ENCODE results near the gene MAD2L2.

MAD2L2 gene

DNA sequence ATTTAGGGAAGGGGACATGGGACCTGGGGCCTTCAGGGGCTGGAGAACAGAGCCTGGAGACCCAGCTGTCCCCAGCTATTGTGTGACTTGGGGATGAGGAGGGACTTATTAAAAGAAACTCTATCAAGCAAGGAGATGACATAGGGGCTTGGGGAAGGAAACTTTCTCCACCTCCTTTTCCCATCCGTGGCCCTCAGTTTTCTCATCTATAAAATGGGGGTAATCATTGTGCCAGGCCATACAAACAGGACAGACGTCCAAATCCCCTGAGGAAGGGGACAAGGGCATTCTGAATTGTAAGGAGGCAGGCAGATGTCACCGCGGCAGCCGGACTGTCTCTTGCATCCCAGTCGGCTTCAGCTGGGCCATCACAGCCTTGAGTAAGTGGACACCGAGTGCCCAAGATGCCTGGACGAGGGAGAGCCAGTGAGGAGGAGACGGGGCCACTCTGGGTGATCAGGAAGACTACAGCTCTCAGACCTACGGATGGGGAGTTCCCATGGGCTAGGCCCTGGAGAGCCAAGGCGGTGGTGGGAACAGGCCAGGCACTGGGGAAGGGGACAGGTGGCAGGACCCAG lies 28.7 kb downstream of the MAD2L2 start:
- DNase-seq = no peak

DNA sequence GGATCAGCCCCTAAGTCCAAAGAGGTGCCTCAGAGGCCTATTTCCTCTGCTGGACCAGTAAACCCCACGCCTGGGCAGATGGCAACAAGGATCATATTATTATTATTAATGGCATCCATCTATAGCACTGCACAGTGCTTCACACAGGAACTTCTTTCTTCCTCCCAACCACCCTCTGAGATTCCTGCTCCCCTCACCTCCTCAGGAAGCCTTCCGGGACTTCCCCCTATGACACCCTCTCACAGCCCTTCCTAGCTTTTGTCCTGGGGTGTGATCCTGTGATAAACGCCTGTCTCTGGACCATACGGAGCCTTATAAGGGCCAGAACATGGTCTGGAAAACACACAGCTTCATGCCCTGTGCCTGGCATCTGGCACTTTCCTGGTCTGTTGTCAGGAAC lies 29.9 kb downstream of the MAD2L2 start:
- DNase-seq = no peak

DNA sequence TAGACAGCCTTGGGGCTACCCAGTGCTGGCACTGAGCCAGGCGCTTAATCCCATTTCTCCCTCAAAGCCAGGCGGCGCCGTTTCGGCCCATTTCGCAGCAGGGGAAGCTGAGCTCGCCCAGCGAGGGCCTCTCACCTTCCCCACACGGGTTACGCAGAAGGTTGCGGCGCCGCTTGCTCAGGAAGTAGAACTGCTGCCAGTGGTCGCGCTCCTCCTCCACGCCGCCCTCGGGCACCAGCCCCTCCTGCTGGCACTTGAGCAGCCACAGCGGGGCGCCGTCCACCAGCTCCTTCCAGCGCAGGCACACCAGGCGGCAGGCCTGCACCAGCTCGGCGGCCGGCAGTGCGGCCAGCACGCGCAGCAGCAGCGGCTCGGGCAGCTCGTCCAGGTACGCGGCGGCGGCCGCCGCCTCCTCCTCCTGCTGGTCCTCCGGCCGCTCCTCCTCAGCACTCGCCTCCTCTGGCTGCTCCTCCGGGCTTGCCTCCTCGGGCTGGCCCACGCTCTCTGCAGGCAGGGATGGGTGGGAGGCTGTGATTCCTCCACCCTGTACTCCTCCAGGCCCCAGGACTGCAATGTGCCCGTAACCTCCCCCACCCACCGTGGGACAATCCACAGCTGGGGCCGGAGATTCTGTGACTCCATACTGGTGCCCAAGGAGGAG lies 30.5 kb downstream of the MAD2L2 start:
- peak; percentile 90 for DNase-seq

DNA sequence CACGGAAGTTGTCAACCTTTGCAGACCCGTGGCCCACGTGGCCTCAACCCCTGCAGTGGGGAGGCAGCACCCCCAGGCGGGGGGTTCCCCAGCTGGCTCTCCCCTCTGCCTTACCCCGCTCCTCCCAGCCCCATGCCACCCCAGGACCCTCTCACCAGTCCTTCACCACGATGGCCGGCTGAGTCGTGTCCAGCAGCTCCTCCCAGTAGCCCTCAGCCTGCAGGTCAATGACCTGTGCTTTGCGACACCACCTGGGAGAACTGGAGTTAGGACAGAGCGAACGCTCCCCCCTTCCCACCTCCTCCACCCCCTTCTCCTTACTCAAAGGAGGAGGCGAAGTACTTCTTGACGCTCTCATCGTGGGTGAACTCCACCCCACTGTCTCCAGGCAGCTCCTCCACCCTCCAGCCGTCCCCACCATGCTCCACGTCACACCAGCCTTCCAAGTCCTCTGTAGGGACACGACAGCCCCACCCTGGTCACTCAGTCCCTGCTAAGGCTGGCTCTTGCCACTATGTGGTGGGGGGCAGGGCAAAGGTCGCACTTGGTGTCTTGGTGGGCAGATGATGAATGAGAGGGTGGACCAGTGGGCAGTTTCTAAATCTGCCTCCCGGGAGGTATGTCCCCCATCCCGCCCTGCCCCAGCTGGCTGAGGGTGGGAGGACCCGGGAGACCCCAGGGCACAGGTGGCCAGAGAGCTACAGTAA lies 31.2 kb downstream of the MAD2L2 start:
- DNase-seq = no peak

DNA sequence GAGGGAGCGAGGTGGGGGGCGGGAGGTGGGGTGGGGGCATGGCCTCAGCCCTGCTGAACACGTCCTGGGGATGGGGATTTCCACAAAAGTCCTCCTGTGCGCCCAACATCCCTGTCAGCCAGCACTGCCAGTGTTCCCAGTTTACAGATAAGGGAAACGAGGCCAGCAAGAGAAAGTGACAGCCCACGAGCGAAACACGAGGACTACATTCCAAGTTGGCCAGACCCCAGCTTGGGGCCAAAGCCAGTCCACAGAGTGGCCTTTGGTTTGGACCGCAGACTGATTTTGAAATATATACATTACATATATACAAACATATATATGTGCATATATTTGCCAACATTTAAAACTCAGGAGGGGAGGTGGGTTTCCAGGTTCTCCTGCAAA lies 31.7 kb downstream of the MAD2L2 start:
- DNase-seq = no peak

DNA sequence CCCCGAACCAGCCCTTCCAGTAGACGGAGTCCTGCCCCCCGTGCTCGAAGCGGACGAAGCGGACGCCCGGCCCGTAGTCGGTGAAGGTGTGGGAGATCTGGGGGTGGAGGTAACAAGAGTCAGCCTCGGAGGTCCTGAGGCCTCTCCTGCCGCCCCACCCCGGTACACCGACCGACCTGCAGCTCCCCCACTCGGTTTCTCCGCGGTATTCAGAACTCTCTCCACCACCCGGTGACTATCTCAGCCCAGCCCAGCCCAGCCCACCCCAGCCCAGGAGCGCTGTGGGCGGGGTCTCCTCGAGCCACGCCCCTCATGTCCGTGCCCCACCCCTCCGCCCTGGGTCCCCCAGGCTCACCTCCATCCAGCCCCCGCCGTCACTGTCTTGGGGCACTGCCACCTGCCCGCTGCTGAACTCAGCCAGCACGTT lies 32.2 kb downstream of the MAD2L2 start:
- DNase-seq = peak; percentile 74

DNA sequence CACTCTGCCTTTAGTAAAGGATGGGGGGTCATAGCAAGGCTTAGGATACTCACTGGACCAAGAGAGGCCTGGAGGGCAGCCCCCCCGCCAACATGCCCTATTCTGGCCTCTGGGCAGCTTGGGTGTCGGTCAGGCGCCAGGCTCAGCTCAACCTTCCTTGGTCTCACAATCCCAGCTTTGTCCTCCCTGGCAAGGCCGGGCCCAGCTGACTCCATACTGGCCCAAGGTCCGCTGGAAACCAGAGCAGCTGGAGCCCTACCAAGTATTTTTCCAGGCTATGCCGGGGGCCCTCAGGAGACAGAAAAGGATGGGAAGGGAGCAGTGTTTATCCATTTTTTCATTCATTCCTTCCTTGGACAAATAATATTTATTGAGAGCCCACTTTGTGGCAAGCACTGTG lies 32.9 kb downstream of the MAD2L2 start:
- DNase-seq = no peak

DNA sequence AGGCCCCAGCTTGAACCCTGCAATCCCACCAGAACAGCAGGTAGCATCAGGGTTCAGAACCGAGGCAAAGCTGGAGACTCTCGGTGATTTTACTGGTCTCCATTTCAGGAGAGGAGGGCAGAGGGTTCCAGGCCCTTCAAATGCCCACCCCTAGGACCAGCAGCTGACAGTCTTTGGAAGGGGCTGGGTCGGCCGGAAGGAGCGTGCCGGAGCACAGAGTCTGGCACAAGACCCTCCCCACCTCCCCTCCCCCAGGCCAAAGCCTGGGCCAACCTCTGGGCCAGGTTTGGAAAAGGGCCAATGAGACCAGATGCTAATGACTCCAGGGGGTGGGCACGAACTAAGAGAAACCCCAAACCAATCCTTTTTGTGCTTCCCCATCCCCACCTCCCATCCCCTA lies 33.6 kb downstream of the MAD2L2 start:
- no peak for DNase-seq

DNA sequence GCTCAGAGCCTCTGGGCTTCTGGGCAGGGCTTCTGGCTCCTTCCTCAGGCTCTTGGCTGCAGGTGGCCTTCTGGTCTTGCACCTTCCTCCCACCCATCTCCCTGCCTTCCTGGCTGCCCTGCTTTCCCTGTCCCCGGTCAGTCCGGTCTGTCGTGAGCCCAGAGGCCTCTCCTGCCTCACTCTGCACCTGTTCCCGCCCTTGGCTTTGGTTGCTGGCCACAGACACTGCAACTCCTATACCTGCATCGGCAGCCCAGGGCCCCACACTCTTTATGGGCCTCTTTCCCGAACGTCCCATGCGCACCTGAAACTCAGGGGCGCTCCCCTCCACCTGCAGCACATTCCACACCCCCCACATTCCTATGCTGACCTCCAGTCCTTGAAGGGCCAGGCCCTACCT lies 34.6 kb downstream of the MAD2L2 start:
- DNase-seq = no peak

DNA sequence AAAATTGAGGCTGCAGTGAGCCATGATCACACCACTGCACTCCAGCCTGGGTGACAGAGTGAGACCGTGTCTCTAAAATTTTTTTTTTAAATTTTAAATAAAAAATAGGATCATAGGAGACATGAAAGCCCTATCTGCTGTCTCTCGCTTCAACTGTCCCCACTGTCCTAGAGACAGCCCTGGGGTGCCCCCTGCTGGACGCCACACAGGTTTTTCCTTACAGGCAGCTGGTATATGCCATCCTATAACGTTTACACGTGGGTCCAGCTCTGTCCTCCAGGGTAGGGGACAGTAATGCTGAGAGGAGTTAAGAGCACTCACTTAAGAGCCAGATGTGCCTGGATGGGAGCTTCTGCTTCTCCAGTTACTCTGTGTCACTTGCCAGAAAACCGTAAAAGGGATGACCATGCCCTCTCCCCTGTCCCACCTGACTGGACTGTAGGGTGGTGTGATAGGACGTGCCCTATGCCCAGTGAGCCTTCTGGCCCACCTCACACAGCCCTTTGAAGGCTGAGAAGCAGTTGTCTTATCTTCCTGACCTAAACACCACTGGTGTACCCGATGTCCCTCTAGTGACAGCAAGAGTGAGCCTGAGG lies 35.2 kb downstream of the MAD2L2 start:
- DNase-seq = peak; percentile 92

DNA sequence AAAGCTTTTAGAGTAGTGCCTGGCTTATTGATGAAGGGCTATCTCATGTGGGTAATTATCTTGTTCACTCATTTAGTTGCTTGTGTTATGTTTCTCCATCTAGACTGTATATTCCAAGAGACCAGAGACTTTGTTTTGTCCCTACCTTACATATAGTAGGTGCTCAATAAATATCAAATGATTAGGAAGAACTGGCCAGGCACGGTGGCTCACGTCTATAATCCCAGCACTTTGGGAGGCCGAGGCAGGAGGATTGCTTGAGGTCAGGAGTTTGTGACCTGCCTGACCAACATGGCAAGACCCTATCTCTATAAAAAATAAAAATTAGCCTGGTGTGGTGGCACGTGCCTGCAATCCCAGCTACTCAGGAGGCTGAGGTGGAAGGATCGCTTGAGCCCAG lies 35.7 kb downstream of the MAD2L2 start:
- DNase-seq = no peak

DNA sequence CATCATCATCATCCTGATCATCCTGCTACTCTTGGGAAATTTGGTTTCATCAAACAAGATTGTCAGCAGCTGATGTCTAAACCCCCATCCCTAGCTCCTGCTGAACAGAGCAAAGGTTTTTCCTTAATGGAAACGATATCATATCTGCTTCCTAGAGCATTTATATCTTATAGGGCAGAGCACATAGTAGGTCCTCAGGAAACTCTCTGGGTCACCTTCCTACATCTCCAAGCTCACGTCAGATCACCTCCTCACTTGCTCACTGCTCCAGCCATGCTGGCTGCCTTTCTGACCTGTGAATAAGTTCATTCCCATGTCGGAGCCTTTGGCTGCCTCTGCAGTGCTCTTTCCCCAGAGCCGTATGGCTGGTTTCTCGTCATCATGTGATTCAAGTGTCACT lies 37.2 kb downstream of the MAD2L2 start:
- no peak for DNase-seq

DNA sequence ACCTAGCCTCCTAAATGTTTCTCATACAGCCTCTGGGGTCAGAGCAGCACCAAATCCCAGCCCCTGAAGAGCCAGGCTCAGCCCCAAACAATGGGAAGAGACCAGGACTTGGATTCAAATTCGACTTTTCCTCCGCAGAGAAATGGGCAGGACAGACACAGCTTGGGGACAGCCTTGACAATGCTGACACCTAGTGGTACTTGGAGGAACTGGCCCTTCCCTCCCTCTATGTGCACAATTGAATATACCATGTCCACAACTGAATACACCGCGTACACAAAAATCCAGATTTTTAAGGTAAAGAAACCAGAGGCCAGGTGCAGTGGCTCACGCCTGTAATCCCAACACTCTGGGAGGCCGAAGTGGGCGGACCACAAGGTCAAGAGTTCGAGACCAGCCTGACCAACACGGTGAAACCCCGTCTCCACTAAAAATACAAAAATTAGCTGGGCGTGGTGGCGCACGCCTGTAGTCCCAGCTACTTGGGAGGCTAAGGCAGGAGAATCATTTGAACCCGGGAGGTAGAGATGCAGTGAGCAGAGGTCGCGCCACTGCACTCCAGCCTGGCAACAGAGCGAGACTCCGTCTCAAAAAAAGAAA lies 38.4 kb downstream of the MAD2L2 start:
- DNase-seq = peak; percentile 83

DNA sequence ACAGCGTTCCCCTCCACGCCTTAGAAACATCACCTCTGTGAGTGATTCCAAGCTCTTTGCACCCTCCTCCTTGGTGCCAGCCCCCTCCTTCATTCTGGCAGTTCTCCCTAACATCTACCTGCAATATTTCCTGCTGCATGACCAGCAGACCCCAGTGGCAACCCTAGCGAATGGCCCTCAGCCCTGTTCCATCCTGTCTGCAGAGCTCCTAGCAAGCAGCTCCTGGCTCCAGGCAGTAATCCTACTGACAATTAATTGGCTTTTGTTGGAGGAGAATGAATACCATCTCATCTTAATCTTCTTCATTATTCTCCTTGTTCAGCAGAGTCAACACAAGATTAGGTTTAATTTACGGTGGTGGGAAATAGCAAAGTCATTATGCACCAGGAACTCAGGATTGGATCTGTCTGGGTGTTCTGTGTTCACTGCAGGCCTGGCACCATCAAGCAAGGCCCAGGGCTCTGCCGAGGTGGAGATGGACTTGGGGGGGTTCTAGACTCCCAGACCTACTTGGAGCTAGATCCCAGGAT lies 39.1 kb downstream of the MAD2L2 start:
- DNase-seq = no peak

DNA sequence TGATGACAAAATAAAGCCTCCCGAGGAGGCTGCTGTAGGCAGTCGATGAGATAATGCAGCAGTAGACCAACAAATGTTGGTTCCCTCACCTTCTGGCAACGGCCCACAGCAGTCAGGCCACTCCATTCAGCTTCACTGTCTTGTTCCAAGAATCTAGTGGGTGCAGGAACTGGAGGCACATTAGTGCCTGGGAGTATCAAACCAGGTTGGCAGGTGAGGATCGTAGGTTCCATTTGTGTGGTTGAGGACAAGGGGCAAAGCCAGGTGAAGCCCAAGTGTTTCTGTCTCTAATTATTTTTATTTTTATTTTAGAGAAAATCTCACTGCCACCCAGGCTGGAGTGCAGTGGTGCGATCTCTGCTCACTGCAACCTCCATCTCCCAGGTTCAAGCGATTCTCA lies 40.0 kb downstream of the MAD2L2 start:
- no peak for DNase-seq

DNA sequence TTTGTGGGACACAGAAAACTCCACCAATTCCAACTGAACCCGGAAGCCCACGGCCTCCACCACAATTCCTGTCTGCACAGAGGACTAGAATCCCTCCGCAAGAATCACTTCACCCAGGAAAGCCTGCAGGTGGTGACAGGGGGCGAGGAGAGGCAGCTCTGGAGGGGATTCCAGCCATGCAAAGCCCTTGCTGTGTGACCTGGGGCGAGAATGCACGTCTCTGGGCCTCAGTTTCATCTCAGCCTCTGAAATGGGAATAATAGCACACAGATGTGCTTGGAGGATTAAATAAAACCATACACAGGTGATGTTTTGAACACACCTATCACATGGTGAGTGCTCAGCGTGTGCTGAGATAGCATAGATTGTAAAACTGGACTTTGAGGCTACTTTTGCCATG lies 40.8 kb downstream of the MAD2L2 start:
- no peak for DNase-seq

DNA sequence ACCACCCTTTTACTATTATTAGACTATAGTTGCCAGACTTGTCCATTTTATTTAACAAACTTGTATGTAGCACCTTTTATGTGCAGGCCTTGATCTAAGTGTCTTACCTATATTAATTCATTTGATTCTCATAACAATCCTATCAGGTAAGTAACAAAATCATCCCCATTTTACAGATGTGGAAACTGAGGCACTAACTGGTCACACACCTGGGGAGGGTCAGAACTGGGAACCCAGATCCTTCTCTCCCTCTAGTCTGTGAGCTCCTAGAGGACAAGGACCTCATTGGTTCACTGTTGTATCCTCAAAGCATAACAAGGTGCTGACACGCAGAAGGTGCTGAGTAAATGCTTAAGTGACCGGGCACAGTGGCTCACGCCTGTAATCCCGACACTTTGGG lies 41.6 kb downstream of the MAD2L2 start:
- no peak for DNase-seq

DNA sequence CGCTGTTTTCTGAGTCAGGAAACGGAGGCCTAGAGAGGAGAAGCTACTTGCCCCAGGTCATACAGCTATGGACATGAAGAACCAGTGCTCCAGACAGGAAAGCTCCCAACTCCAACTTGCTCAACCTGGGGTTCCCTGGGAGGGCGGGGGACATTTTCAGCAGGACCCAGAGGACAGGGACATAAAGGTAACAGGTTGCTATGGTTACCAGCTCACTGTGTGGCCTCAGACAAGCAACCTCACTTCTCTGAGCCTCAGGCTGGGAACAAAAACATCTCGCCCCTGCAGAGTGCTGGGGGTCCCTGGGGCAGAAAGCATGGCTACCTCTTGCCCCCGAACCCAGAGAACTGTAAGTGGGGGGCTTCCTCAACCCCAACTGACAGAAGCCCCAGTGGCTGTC lies 42.8 kb downstream of the MAD2L2 start:
- DNase-seq = no peak

DNA sequence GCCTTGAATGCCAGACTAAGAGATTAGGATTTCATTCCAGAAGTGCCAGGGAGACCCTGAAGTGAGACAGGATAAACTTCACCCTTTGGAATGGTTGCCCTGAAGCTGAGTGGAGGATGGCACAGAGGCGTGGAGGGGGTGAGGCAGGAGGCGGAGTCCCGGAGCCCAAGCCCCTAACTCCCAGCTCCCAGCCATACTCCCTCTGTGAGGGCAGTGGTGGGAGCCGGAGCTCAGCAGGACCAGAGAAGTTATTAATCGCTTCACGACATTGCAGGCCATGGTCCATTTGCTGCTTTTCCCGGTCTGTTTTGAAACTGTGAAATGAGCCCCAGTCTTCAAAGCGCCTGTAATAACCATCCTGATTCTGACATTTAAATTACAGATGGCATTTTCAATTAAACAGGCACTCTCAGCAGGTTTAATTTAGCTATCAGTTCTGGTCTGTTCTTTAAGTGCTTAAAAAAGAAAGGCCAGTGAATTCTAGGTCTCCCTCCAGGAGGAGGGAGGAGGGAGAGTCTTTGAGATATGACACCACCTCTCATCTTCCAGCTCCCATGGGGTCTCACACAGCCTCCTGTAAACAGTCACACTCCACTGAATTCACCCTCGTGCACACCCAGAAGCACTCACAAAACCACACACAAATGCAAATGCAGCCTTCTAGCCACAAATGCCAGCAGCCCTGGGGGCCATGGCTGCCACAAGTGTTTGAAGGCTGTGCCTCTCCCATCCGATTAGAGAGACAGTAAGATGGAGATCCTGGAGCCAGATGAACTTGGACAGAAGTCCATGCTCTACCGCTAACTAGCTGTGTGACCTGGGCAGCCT lies 46.4 kb downstream of the MAD2L2 start:
- no peak for DNase-seq

DNA sequence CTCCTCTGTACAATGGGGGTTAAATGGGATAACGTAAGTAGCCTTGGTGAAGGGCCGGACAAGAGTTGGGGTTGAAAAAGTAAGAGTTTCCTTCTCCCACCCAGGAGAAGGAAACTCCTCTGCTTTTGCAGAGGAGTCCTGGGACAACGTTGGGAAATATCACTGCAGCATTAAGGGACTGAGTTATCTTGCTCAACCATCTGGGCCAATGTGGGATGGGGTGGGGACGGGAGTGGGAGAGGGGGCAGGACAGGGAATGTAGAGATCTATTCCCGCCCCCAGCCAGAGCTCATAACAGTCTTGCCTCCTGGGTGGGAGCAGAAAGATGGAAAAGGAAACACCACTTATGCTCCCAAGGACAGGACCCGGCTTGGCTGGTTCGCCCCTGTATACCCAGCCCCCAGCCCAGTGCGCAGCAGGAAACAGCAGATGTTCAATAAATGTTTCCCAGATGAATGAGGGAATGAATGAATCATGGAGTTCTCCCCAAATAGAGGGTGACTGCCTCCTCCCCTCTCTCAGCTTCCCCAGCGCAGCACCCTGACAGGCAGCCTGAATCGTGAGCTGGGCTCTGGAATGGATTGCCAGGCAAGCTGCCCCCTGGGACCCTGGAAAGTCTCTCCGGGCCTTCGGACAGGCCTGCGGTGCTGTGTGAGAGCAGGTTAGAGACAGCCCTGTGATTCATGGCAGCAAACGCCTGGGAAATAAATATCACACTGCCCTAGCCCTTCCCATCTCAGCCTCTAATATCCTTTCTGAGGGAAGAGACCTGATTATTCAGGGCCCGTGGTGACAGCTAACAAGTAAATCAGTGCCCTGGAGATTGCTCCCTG lies 51.5 kb downstream of the MAD2L2 start:
- no peak for DNase-seq

DNA sequence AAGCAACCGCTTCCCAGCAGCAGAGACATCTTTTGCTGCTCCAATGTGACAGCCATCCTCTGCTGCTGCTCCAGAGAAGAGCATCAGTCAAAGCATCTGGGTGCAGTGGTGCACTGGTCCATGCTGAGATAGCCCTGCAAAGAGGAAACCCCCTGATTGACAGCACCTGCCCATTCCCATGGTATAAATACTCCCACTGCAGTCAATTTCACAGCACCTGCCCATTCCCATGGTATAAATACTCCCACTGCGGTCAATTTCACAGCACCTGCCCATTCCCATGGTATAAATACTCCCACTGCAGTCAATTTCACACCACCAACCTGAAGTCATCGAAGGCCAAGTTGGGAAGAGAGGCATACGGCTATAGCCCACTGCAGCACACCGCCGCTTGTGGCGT lies 52.2 kb downstream of the MAD2L2 start:
- no peak for DNase-seq

DNA sequence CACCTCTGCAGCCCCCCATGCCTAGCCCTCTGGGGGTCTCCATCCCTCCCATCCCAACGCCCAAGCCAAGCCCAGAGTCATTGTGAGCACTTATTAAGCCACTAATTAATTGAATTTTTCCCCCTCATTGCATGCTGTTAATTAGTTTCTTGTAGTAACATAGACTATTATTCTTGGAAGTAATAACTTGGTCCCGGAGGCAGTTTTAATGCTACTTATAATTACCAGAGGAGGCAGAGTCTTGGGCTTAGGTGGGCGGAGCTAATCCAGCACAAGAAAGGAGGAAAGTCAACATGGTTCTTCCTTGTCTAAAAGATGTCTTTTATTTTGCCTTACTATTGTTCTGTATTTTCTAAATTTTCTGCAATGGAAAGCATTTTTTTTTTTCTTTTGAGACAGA lies 54.4 kb downstream of the MAD2L2 start:
- DNase-seq = no peak

Data from activated CD8-positive, alpha-beta memory T cell treated with anti-CD3 and anti-CD28 coated beads, Interleukin-2, amount 50 U/mL, for 48 hours (primary cell).